ENCODE data around the gene CLSTN2. TPM values are rescaled to one million over a fixed set of nuclear protein-coding genes. Genes with fewer than 3 reads are reported as not detected.

Gene CLSTN2
- total RNA-seq, result 0.09 TPM in 2 replicates

GRCh38 chr3:139935016-139935865 lies at the start of gene CLSTN2:
Gene CLSTN2 (plus strand): TSS chr3:139935185.

All from endothelial cell of coronary artery (primary cell).